Nephron (organoid): ENCODE measurements around the gene ANKRD1.
"Not testable (repeated sequence)": the region's sequence is repeated elsewhere in the genome, so short reads cannot be mapped to it uniquely, and the experiment has no call there.

ENCODE experiments used
- H3K27ac Mint-ChIP-seq, 3 experiments: 2 replicates each; pipeline ENCODE4 v1.8.0; 2020; ENCODE audit warnings: mixed read lengths in 3 of 3, mild to moderate bottlenecking in 2 of 3, moderate library complexity in 1 of 3
- H3K27me3 Mint-ChIP-seq: 2 replicates; pipeline ENCODE4 v1.8.0; 2021; ENCODE audit warnings: low read depth, mild to moderate bottlenecking, moderate library complexity, mixed read lengths
- H3K36me3 Mint-ChIP-seq: 2 replicates; pipeline ENCODE4 v1.8.0; 2020; ENCODE audit warnings: low read depth, mixed read lengths
- H3K4me1 Mint-ChIP-seq: 2 replicates; pipeline ENCODE4 v1.8.0; 2020; ENCODE audit warnings: mixed read lengths
- H3K4me3 Mint-ChIP-seq, 3 experiments: 2 replicates each; pipeline ENCODE4 v1.8.0; 2020; ENCODE audit warnings: mild to moderate bottlenecking in 3 of 3, mixed read lengths in 3 of 3, moderate library complexity in 2 of 3
- H3K9me3 Mint-ChIP-seq: 2 replicates; pipeline ENCODE4 v1.8.0; 2020; ENCODE audit warnings: mixed read lengths
- TF ChIP-seq, protein P1 (sequence below), 3 experiments: fragments of 200-600 bp; sonication (generic); IDR thresholded peaks; one replicate each; pipeline ENCODE4 v1.5.0; 2021; ENCODE audit warnings: antibody characterized with exemption in 3 of 3; ENCODE audit not compliant: unreplicated experiment in 3 of 3

Gene ANKRD1

DNA sequence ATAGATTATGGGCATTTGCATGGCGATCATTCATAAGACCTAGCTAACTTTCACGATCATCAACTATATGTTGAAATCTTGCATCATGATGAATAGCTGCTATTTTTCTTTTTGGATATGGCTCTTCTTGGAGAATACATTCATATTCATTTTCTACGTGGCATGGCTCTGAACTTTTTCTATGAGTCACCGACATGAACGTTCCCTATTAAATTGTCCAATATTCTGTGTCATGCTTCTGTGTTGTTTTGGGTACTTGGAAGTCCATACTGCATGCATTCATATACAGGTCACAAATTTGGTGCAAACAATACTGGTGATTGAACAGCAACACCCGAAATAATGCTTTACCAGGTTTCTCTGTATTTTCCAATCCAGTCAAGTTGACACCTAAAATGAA is 37.9 kb upstream of the ANKRD1 start:
- no peaks in the 10 kb centered on the region for H3K36me3 Mint-ChIP-seq
- peaks cover 5% of the 10 kb centered on the region for H3K4me1 Mint-ChIP-seq
- H3K27me3 Mint-ChIP-seq = no peaks in the 10 kb centered on the region
- no peak overlapping the region for H3K4me3 Mint-ChIP-seq
- TF ChIP-seq, protein P1, sequence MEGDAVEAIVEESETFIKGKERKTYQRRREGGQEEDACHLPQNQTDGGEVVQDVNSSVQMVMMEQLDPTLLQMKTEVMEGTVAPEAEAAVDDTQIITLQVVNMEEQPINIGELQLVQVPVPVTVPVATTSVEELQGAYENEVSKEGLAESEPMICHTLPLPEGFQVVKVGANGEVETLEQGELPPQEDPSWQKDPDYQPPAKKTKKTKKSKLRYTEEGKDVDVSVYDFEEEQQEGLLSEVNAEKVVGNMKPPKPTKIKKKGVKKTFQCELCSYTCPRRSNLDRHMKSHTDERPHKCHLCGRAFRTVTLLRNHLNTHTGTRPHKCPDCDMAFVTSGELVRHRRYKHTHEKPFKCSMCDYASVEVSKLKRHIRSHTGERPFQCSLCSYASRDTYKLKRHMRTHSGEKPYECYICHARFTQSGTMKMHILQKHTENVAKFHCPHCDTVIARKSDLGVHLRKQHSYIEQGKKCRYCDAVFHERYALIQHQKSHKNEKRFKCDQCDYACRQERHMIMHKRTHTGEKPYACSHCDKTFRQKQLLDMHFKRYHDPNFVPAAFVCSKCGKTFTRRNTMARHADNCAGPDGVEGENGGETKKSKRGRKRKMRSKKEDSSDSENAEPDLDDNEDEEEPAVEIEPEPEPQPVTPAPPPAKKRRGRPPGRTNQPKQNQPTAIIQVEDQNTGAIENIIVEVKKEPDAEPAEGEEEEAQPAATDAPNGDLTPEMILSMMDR (IDR thresholded peaks at IDR 0.05; ENCODE audit: unreplicated experiment in 3 of 3) = no peak
- H3K9me3 Mint-ChIP-seq = peaks cover 5% of the 10 kb centered on the region
- H3K27ac Mint-ChIP-seq = no peak overlapping the region

DNA sequence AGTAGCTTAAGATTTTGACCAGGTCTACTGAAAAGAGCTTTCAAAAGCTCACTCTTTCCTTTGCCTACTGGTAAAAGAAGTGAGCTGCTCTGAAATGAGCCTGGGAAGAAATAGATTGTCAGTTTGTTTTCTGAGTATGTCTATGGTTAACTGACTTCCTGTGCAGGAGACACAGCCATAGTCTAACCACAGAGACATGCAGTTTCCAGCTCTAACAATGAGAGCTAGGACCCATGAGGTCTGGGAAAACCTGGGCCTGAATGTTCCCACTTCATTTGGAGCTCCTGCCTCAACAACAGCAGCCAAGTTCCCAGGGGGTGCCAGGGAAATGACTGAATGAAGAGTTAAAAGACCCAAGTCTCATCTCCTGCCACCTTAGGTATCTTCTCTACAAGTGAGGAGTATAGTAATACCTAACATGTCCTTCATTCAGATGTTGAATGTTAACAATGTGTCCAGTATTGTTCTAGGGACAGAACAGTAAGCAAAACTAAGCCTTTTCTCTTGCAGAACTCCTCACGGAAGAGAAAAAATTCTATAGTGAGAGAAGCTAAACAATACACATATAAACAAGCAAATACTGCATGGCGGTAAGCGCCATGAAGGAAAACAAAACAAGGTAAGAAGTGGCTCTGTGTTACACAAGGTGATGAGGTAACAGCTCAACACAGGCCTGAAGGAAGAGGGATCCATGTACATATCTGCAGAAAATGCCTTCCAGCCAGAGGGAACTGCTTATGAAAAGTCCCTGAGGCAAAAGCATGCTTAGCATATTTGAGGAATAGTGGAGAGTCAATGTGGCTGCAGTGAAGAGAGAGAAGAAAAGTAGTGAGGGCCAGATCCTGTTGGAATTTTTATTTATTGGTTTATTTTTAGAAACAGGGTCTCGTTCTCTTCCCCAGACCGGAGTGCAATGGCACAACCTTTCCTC is 26.4 kb upstream of the ANKRD1 start:
- Mint-ChIP-seq H3K36me3 (no peaks in the 10 kb centered on the region), H3K27ac (no peak overlapping the region), H3K4me1 (no peaks in the 10 kb centered on the region), H3K9me3 (peaks cover 17% of the 10 kb centered on the region), H3K4me3 (no peak overlapping the region), H3K27me3 (no peaks in the 10 kb centered on the region)
- TF ChIP-seq, protein P1 (IDR thresholded peaks at IDR 0.05; ENCODE audit: unreplicated experiment in 3 of 3) = no peak

DNA sequence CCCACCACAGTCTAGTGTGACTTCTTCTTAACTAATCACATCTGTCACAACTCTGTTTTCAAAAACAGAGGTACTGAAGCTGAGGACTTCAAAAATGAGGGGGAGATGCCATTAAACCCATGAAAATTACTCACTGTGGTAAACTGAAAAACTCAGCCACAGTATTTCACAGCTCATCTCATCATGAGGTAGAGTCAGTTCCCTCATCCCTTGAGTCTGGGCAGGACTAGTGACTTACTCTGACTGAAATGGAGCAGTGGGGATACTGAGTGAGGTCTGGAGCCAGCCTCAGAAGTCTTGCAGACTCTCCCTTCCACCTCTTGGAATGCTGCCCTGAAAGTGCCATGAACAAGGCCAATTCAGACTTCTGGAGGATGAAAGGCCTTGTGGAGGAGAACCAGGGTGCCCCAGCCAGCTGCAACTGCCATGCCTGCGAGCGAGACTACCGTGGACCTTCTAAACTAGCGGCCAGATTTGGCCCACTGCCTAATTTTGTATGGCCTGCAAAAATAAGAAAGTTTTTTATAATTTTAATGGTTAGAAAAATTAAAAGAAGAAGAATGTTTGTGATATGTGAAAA is 24.7 kb upstream of the ANKRD1 start:
- no peaks in the 10 kb centered on the region for H3K4me1 Mint-ChIP-seq
- no peak overlapping the region for H3K4me3 Mint-ChIP-seq
- no peaks in the 10 kb centered on the region for H3K27me3 Mint-ChIP-seq
- no peaks in the 10 kb centered on the region for H3K36me3 Mint-ChIP-seq
- no peak overlapping the region for H3K27ac Mint-ChIP-seq
- peaks cover 8% of the 10 kb centered on the region for H3K9me3 Mint-ChIP-seq
- TF ChIP-seq, protein P1 (IDR thresholded peaks at IDR 0.05; ENCODE audit: unreplicated experiment in 3 of 3) = no peak

DNA sequence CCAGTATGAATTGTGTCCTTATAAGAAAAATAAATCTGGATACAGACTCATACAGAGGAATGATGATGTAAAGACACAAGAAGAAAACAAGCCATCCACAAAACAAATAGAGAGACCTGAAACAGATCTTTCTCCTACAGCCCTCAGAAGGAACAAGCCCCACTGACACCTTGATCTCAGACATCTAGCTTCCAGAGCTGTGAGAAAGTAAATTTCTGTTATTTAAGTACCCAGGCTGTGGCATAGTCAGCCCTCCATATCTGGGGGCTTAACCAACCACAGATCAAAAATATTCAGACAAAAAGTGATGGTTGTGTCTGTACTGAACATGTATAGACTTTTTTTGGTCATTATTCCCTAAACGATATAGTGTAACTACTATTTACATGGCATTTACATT is 23.9 kb upstream of the ANKRD1 start:
- Mint-ChIP-seq H3K27me3 (peaks cover 3% of the 10 kb centered on the region), H3K4me1 (no peaks in the 10 kb centered on the region), H3K4me3 (no peak overlapping the region), H3K36me3 (no peaks in the 10 kb centered on the region), H3K27ac (no peak overlapping the region), H3K9me3 (peaks cover 4% of the 10 kb centered on the region)
- TF ChIP-seq, protein P1 (IDR thresholded peaks at IDR 0.05; ENCODE audit: unreplicated experiment in 3 of 3) = no peak

DNA sequence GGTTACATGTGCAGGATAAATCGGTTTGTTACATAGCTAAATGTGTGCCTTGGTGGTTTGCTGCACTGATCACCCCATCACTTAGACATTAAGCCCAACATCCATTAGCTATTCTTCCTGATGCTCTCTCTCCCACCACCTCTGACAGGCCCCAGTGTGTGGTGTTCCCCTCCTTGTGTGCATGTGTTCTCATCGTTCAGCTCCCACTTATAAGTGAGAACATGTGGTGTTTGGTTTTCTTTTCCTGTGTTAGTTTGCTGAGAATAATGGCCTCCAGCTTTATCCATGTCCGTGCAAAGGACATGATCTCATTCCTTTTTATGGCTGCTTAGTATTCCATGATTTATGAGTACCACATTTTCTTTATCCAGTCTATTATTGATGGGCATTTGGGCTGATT is 22.1 kb upstream of the ANKRD1 start:
- H3K27me3 Mint-ChIP-seq, H3K36me3 Mint-ChIP-seq, H3K9me3 Mint-ChIP-seq, H3K4me1 Mint-ChIP-seq, H3K4me3 Mint-ChIP-seq, H3K27ac Mint-ChIP-seq: not testable (repeated sequence)

DNA sequence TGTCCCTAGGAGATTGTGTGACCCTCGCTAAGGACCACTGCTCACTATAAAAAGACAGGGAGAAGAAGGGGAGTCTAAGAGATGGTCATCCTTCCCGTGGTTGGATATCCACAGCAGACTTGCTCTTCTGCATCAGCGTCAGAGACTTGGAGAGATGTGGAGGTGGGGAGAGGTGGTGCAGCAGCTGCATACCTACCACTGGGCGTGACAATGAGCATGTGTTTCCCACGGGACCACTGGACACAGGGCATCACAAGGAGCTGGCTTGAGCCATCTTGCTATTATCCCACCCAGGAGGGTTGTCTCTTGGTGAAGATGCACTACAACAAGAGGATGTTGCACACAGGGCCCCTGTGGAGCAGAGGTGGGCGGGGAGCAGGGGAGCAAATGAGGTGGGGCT is 18.8 kb upstream of the ANKRD1 start:
- Mint-ChIP-seq H3K4me1 (peaks cover 26% of the 10 kb centered on the region), H3K9me3 (no peaks in the 10 kb centered on the region), H3K36me3 (no peaks in the 10 kb centered on the region), H3K27ac (peak overlapping the region in 1 of 3 experiments; percentile 35), H3K27me3 (peaks cover 3% of the 10 kb centered on the region), H3K4me3 (no peak overlapping the region)
- TF ChIP-seq, protein P1 (IDR thresholded peaks at IDR 0.05; ENCODE audit: unreplicated experiment in 3 of 3) = no peak
